GM19438 (cell line): Measurements from ENCODE around the gene AHCTF1.

Experiments used
- ATAC-seq: cut with Tn5 transposase; IDR thresholded peaks from one replicate; pipeline ENCODE4 v1.9.1; 2021; ENCODE audit warnings: low read depth; ENCODE audit not compliant: unreplicated experiment

The AHCTF1 gene, protein sequence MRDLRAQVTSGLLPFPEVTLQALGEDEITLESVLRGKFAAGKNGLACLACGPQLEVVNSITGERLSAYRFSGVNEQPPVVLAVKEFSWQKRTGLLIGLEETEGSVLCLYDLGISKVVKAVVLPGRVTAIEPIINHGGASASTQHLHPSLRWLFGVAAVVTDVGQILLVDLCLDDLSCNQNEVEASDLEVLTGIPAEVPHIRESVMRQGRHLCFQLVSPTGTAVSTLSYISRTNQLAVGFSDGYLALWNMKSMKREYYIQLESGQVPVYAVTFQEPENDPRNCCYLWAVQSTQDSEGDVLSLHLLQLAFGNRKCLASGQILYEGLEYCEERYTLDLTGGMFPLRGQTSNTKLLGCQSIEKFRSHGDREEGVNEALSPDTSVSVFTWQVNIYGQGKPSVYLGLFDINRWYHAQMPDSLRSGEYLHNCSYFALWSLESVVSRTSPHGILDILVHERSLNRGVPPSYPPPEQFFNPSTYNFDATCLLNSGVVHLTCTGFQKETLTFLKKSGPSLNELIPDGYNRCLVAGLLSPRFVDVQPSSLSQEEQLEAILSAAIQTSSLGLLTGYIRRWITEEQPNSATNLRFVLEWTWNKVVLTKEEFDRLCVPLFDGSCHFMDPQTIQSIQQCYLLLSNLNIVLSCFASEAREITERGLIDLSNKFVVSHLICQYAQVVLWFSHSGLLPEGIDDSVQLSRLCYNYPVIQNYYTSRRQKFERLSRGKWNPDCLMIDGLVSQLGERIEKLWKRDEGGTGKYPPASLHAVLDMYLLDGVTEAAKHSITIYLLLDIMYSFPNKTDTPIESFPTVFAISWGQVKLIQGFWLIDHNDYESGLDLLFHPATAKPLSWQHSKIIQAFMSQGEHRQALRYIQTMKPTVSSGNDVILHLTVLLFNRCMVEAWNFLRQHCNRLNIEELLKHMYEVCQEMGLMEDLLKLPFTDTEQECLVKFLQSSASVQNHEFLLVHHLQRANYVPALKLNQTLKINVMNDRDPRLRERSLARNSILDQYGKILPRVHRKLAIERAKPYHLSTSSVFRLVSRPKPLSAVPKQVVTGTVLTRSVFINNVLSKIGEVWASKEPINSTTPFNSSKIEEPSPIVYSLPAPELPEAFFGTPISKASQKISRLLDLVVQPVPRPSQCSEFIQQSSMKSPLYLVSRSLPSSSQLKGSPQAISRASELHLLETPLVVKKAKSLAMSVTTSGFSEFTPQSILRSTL (N-terminal part only)

DNA sequence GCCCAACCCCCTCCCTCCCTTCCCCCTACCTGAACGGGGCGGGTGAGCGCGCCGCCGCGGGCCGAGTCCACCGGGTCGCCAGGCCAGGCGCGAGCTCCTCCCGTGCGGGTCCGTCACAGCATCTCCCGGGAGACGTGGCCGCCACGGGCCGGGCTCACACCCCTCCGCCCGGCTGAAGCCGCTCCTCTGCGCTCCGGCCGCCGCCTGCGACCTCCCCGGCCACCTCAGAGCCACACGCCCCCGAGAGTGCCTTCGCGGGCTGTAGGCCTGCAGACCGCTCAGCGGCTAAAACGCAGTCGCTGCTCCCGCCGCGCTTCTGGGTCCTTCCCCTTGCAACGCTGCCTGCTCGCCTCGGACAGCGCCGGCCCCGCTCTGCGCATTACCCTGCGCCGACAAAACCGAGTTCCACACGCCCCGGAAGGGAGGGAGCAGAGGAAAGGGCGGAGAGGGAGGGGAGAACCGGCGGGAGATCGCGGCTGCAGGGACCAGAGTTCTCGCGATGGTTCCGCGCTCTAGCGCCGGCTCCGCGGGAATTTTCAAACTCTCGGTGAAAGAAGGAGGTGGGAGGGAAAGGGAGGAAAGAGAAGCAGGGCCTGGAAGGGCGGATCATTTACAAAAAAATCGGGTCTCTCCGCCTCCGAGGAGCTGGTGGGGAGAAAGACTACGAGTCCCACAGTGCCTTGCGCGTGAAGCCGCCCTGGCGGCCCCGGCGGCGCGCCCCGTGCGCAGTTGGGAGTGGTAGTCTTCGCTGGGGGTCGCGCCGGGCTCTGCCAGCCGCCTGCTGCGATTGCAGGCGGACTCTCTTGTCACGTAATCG, at the start of gene AHCTF1:
TSS of gene AHCTF1 (minus strand) at position 400 of the 817 bp plus-strand sequence. CDS start 13,578 bp downstream, outside the sequence.
- peak; percentile 88 for ATAC-seq

DNA sequence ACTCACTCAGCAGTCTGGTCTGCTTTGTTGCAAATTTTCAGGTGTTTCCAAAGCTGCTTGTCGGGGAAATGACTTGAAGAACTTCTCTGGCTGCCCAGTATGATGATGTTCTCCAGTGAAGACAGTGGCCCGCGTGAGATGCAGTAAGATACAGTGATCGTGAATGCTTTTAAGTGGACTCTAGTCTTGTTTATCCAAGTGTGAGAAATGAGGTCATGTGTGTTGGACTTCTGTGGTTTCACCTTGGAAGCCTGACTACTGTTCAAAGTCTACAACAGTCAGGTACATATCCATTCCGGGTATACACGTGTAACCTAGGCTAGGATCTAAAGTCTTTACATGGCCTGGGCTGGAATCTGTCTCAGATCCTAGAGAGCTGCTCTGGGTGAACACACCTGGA, 47.0 kb upstream of the AHCTF1 start:
- no peak for ATAC-seq

DNA sequence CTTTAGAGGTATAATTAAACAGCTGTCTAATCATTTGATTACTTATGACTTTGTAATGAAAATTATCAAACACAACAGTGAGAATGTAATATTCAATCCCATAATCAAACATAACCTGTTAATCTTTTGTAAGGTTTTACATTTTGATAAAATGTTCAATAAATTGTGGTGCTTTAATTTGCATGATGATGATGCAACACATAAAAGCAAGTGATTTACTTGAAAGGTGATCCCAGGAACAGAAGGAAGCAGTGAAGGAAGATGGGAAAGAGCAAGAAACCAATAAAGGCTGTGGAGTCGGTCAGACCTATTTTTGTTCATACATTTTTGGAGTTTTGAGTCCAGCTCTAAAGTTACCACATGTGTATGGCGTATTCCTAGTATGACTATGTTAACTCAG, 46.5 kb upstream of the AHCTF1 start:
- no peak for ATAC-seq

DNA sequence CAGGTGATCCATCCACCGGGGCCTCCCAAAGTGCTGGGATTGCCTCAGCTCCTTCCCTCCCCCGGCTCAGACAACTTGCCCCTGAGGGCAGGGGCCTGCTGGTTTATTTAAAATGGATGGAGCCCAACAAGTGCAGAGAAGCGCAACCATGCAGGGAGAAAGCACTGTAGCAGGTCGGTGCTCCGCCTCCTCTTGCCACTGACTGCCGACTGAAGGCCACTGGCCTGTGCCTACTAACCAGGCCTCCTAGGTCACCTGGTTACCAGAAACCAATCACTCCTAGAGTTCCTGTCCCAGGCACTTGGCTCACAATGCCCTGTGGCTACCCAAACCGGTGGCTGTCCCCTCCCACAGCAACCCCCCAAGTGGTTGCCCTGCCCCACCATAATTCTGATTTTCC, 40.2 kb upstream of the AHCTF1 start:
- no peak for ATAC-seq

DNA sequence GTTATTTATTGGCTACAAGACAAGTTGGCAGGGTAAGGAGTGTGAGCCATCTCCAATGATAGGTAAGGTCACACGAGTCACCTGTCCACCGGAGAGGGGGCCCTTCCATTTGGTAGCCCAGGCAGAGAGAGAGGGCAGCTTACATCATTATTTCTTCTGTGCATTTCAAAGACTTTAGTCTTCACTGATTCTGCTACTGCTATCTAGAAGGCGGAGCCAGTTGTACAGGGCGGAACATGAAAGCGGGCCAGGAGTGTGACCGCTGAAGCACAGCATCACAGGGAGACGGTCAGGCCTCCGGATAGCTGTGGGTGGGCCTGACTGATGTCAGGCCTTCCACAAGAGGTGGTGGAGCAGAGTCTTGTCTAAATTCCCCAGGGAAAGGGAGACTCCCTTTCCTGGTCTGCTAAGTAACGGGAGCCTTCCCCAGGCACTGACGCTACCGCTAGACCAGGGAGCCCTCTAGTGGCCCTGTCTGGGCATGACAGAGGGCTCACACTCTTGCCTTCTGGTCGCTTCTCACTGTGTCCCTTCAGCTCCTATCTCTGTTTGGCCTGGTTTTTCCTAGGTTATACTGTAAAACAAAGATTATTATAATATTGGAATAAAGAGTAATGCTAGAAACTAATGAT, 39.5 kb upstream of the AHCTF1 start:
- no peak for ATAC-seq

DNA sequence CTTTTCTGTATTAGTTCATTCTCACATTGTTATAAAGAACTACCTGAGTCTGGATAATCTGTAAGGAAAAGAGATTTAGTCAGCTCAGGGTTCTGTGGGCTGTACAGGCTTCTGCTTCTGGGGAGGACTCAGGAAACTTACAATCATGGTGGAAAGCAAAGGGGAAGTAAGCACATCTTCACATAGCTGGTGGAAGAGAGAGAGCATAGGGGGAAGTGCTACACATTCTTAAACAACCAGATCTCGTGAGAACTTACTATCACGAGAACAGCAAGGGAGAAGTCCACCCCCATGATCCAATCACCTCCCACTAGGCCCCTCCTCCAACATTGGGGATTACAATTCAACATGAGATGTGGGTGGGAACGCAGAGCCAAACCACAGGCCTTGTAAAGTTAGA, 37.9 kb upstream of the AHCTF1 start:
- ATAC-seq = no peak

DNA sequence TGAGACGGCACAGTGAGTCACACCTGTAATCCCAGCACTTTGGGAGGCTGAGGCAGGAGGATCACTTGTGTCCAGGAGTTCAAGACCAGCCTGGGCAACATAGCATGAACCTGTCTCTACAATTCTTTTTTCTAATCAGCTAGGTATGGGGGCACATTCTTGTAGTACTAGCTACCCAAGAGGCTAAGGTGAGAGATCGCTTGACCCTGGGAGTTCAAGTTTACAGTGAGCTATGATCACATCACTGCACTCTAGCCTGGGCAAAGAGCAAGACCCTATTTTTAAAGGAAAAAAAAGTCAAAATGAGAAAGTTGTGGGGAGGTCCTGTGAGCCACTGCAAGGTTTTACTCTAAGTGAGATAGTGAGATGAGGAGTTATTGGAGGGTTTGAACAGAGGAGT, 34.8 kb upstream of the AHCTF1 start:
- ATAC-seq = no peak

DNA sequence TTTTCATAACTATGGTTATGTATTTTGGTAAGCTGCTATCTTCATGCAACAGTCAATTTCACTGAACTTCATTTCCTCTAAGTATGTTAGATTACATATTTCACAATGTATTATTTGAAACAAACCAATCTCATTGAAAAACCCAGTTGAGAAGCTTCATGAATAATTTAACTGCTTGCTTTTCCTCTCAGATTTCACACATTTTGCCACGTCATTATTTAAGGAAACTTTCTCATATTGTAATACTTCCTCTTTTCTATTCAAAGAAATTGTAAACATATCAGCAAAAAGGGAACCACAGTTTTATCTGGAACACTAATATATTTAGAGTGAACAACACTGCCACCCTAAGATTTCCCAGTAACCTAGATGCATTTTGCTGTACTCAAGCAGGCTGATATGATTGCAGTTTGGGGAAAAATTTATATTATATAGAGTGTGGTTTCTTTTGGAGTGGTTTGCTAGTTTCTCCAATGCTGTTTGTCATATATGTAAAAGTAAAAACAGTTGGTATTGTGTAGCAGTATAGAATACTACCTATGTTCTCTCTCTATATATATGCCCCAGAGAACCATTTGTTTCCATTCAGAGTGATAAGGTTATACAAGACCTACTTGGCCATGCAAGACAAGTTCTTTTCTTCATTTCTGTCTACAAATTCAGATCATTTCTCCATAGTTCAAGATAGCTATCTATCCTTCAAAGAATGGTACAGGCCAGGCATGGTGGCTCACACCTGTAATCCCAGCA, 28.4 kb upstream of the AHCTF1 start:
- no peak for ATAC-seq

DNA sequence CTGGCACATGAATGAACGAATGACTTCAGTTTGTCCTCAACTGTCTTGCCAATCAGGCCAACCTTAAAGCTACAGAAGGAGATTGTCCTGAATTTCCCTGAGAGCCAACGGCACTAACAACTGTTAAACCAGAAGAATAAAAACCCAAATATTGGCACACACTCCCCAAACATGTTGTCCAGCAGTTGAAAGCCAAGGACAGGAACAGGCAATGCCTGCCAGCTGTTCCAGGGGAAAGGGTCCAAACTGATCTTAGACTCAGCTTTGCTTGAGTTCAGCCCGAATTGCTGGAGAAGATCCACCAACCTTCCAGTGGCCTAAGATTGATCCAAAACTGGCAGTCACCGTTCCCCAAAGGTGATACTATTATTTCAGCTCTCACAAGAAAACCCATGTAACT, 22.4 kb upstream of the AHCTF1 start:
- ATAC-seq = no peak

DNA sequence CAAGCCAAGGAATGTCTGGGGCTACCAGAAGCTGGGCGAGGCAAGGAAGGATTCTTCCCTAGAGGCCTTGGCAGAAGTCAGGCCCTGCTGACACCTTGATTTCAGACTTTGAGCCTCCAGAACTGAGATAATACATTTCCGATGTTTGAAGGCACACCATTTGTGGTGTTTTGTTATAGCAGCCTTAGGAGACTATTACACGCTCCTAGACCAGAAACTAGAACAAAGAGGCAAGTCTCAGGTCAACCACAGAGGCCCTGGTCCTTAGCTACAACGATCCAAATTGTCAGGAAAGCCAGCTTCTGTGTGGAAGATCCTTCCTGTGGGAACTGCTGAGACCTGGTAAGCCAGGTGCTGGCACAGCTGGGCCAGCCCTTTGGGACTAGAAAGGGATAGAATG, 19.7 kb upstream of the AHCTF1 start:
- ATAC-seq = no peak

DNA sequence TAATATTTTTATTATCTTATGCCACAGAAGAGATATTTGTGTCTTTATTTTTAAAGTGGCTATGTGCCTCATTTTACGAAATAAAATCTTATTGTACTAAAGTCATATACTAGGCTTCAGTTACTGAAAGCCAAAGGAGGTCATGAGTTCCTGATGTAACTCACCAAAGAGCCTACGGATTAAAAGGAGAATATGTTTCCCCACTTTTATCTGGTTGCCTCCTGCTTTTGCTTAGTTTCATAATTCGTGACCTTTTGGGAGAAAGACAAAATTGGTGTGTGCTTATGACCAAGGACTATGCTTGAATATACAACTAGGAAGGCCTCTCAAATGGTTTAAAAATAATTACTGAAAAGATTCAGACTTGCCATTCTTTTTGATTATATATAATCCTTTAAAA, 18.2 kb upstream of the AHCTF1 start:
- no peak for ATAC-seq

DNA sequence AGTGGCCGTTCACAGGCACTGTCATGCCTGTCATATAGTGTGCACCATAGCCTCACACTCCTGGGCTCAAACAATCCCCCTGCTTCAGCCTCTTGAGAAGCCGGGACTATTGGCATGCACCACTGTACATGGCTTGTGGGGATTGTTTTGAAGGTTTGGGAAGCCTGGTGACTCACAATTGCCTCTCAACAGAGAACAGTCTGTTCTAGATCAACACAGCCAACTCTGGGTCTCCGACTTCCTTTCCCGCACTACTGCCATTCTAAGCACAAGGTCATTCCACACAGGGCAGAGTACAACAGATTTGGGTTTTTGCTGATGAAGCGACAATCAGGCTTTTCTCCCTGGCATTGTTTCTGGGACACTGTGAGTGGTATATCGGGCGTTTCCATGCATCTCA, 15.5 kb upstream of the AHCTF1 start:
- no peak for ATAC-seq

DNA sequence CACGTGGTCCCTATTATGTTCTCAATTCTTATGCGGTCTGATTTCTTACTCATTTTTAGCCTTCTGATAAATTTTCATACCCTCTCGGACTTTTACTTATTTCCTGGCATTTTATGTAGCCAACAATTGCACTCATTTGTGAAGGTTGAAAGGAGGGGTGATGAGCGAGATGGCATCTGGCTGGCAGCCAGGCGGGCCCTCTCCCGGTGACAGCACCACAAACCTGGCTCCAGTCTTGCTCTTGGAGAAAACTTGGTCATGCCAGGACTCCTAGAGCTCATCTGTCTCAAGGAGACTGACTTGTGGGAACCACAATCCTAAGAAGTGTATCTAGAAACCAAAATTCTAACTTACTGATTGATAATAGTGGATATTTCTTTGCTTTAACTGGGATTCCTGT, 14.6 kb upstream of the AHCTF1 start:
- no peak for ATAC-seq

DNA sequence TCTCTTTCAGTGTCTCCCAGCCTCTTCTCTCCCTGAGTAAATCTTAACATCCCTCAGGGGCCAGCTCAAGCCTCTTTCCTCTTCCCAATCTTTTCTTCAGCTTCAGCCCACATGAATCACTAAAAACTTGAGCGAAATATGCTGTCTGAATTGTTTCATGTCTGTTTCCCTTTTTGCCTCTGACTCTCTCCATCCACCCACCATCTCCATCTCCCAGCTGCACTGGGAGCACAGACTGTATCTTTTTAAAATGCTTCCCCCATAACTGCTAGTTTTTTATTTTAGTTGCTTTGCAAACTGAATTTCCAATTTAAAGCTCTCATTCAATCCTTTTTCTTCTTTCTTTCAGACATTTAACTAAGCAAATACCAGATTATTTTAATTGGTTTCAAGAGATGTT, 3.0 kb upstream of the AHCTF1 start:
- no peak for ATAC-seq

DNA sequence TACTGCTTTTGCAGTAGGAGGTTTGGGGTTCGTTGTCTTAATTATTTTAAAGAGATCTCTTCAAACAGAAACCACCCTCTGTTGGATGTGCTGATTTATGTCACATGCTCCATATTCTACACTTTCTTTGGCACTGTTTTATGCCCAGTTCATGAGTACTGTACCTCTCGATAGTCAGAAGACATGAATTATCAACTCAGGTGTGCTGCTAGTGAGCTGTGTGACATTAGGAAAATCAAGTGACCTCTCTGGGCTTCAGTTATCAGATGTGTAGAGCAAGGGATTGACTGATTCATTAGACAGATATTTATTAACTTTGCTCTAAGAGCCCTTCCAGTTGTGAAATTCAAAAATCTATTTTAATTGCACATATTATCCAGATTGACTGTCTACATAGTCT, 2.1 kb upstream of the AHCTF1 start:
- ATAC-seq = no peak

DNA sequence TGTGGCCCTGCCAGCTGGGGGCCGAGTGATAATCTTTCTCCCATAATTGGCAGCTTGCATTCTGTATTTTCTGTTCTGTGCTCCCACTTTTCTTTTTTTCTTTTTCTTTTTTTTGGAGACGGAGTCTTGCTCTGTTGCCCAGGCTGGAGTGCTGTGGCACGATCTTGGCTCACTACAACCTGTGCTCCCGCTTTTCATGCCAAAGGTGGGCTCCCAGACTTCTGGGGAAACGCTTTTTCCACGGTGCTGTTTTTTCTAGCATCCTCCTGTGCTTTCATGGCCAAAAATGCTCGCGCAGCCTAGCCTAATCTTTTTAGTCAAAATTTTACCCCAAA, 585 bp upstream of the AHCTF1 start:
- ATAC-seq = no peak

DNA sequence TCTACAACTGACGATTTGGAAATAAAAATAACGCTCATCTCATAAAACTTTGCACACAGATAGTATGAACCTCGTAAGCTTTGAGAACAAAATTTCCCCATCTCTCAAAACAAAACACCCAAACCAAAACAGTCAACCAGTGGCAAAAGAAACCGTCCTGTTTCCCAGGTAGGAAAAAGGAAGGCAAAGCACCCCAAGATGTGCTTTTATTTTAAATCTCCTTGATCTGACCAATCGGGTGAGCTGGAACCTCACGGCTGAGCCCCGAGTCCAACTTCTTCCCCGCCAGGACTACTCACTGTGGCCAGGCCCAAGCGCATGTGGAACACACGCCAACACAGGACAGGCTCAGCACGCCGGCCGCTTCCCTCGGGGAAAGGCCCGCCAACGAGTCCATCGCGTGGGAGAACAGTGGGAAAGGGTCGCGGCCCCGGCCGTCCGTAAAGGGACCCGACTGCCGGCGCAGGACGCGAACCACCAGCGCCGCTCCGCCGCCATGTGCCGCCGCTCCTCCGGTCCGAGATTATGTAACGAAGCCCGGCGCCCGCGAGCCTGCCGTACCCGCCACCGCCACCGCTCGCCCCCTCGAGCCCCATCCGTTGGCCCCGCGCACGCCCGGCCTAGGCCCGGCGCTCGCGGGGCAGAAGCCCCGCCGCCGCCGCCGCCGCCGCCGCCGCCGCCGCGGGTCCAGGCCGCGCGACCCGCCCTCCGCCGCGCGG, 759 bp downstream of the AHCTF1 start:
- ATAC-seq = peak; percentile 25

DNA sequence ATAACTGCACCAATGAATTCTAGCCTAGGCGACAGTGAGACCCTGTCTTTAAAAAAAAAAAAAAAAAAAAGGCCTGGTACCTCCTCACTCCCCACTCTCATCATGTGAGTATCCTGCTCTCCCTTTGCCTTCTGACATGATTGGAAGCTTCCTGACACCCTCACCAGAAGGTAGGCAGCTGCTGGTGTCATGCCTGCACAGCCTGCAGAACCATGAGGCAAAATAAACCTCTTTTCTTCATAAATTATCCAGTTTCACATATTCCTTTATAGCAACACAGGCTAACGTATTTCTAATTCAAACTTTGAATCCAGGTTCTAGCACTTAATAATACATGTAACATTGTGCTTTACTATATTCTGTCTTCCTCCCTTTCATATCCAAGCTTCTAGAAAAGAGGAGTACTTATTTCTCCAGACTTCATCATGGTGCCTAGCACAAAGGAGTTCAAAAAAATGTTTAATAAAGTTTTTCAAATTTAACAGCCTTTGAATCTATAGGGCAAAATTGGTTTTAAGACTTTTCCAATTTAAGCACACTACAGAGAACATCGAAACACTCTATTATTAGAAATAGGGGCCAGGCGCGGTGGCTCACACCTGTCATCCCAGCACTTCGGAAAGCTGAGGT, 5.6 kb downstream of the AHCTF1 start:
- no peak for ATAC-seq
